Panc1 (cell line): ENCODE data around the gene HIGD1A. TPM values are rescaled to one million over a fixed set of nuclear protein-coding genes. Genes with fewer than 3 reads are reported as not detected.

Experiments used
- ATAC-seq: fragments of 200-7000 bp; cut with Tn5 transposase; 2 replicates; pipeline ENCODE4 v1.9.1; 2020; ENCODE audit warnings: mild to moderate bottlenecking, moderate library complexity
- BruUV-seq: library from RNA; stranded (reverse); fragments of 400-500 nt; replicated peaks from 2 replicates; lab custom pipeline; 2021; lab: Mats Ljungman, UMichigan
- CTCF ChIA-PET: fragments of 300-600 bp; sonication (Branson Sonifier 250); formaldehyde crosslinking; loops from one replicate; lab custom pipeline; 2022; ENCODE audit warnings: antibody characterized with exemption; lab: Charles Lee
- POLR2A ChIA-PET: fragments of 300-600 bp; sonication (Branson Sonifier 250); formaldehyde crosslinking; loops from one replicate; lab custom pipeline; 2022; ENCODE audit warnings: antibody characterized with exemption; lab: Charles Lee
- DNase-seq: peaks from one replicate; pipeline ENCODE4 v3.0.0-alpha.2; 2010; ENCODE audit warnings: low read depth, low spot score
- H3K27ac ChIP-seq: 2 replicates; pipeline ENCODE4 v1.5.1; 2011; ENCODE audit warnings: mild to moderate bottlenecking, low read length, inconsistent platforms
- H3K27me3 ChIP-seq: fragments of 200-500 bp; sonication (Bioruptor generic); 2 replicates; pipeline ENCODE4 v1.6.0; 2014; ENCODE audit warnings: low read length, inconsistent platforms; ENCODE audit not compliant: control insufficient read depth, insufficient read depth
- H3K36me3 ChIP-seq: fragments of 200-500 bp; sonication (Bioruptor generic); 2 replicates; pipeline ENCODE4 v1.5.1; 2014; ENCODE audit warnings: inconsistent platforms, mild to moderate bottlenecking, low read length, moderate library complexity; ENCODE audit not compliant: control insufficient read depth, insufficient read depth
- H3K4me1 ChIP-seq: 2 replicates; pipeline ENCODE4 v1.5.1; 2011; ENCODE audit warnings: inconsistent platforms, mild to moderate bottlenecking, low read length, moderate library complexity; ENCODE audit not compliant: control insufficient read depth, insufficient read depth
- H3K4me3 ChIP-seq, 2 experiments: 2 replicates each; pipeline ENCODE4 v1.5.1; 2011 to 2012; ENCODE audit warnings: low read depth in 2 of 2, low read length in 2 of 2, mild to moderate bottlenecking in 2 of 2, inconsistent platforms in 1 of 2, moderate library complexity in 1 of 2
- H3K9me3 ChIP-seq: fragments of 200-500 bp; sonication (Bioruptor generic); 2 replicates; pipeline ENCODE4 v1.5.1; 2014; ENCODE audit warnings: low read depth, mild to moderate bottlenecking, inconsistent platforms, low read length, moderate library complexity; ENCODE audit not compliant: control insufficient read depth, insufficient read depth
- CTCF ChIP-seq: fragments of 450-650 bp; IDR thresholded peaks from 2 replicates; pipeline ENCODE4 v1.5.1; 2017; ENCODE audit warnings: mild to moderate bottlenecking
- POLR2AphosphoS5 ChIP-seq: IDR thresholded peaks from 2 replicates; pipeline ENCODE4 v1.6.1; 2012; ENCODE audit warnings: mild to moderate bottlenecking, low read depth, low read length, moderate library complexity
- REST ChIP-seq, 2 experiments: IDR thresholded peaks; 2 replicates each; pipeline ENCODE4 v1.6.1; 2011 to 2012; ENCODE audit warnings: low read depth in 2 of 2, control low read depth in 1 of 2, low read length in 1 of 2, mild to moderate bottlenecking in 1 of 2, moderate library complexity in 1 of 2; ENCODE audit not compliant: insufficient read depth in 1 of 2
- SIN3A ChIP-seq: IDR thresholded peaks from 2 replicates; pipeline ENCODE4 v1.6.1; 2012; ENCODE audit warnings: low read depth, mild to moderate bottlenecking, low read length, moderate library complexity, borderline replicate concordance; ENCODE audit not compliant: insufficient read depth
- TCF7L2 ChIP-seq: IDR thresholded peaks from 2 replicates; pipeline ENCODE4 v1.6.1; 2011; ENCODE audit warnings: mild to moderate bottlenecking, low read depth, low read length, inconsistent platforms
- in situ Hi-C: cut with HindIII; loops from 2 replicates; pipeline ENCODE4 v1.10.0; 2016; ENCODE audit warnings: low sequenced_read_pairs, low pct_unique_long_range_greater_than_20kb
- intact Hi-C: fragments of 100-400 bp; cut with micrococcal nuclease; formaldehyde crosslinking; loops from one replicate; pipeline ENCODE4 v1.10.0; 2022; ENCODE audit not compliant: unreplicated experiment
- total RNA-seq: library from RNA; stranded (reverse); gene quantifications from one replicate; pipeline ENCODE4 v1.2.1, GENCODE V29; 2021; ENCODE audit not compliant: unreplicated experiment

The HIGD1A gene
- total RNA-seq, 1 experiment from 2014 or later: 74.6 TPM

GRCh38 chr3:42823351-42823750, 19.1 kb upstream of the HIGD1A start:
- TF ChIP-seq TCF7L2 (no peak), REST (IDR thresholded peaks at IDR 0.05; ENCODE audit: insufficient read depth in 1 of 2, low read depth in 2 of 2, low read length in 1 of 2) (no peak), SIN3A (no peak), POLR2AphosphoS5 (no peak), CTCF (no peak)
- no peaks in the 10 kb centered on the region for H3K9me3 ChIP-seq
- no TSS peak for BruUV-seq
- CTCF ChIA-PET: no interaction called here
- no peak overlapping the region for H3K4me3 ChIP-seq
- ATAC-seq (no peak), DNase-seq (no peak)
- no peak overlapping the region for H3K27ac ChIP-seq
- H3K4me1 ChIP-seq: no peaks in the 10 kb centered on the region
- POLR2A ChIA-PET: no interaction called here
- H3K27me3 ChIP-seq: no peaks in the 10 kb centered on the region; the same call in 1 of the 2 replicates
- no peaks in the 10 kb centered on the region for H3K36me3 ChIP-seq
- intact Hi-C loops (no loop called here), in situ Hi-C loops (no loop called here)

GRCh38 chr3:42822828-42823227, 18.5 kb upstream of the HIGD1A start:
- no peak for ATAC-seq
- ChIA-PET POLR2A (no interaction called here), CTCF (interaction anchor here (0.6 kb wide), 1 partner anchor 116 kb away, joined by 9 read pairs; no protein-coding TSS in a partner anchor)
- intact Hi-C loops (no loop called here), in situ Hi-C loops (no loop called here)
- peak overlapping the region in 1 of 2 experiments; percentile 23; a peak in 1 of 4 replicates for H3K4me3 ChIP-seq
- TF ChIP-seq TCF7L2: no peak
- no peak for TF ChIP-seq REST (IDR thresholded peaks at IDR 0.05; ENCODE audit: insufficient read depth in 1 of 2, low read depth in 2 of 2, low read length in 1 of 2)
- no peak for TF ChIP-seq CTCF
- TF ChIP-seq POLR2AphosphoS5: no peak
- TF ChIP-seq SIN3A: no peak
- no peaks in the 10 kb centered on the region; the same call in 1 of the 2 replicates for H3K27me3 ChIP-seq
- BruUV-seq: no TSS peak
- H3K27ac ChIP-seq: no peak overlapping the region
- H3K4me1 ChIP-seq: no peaks in the 10 kb centered on the region
- no peaks in the 10 kb centered on the region for H3K36me3 ChIP-seq
- H3K9me3 ChIP-seq: no peaks in the 10 kb centered on the region
- DNase-seq: no peak
